GM23338 (cell line): ENCODE measurements around the gene LRP11. TPM values are rescaled to one million over a fixed set of nuclear protein-coding genes. Genes with fewer than 3 reads are reported as not detected.

Experiments used
- ATAC-seq: fragments of 200-7000 bp; cut with Tn5 transposase; 3 replicates; pipeline ENCODE4 v1.9.1; 2020
- DNase-seq: peaks from one replicate; pipeline ENCODE4 v3.0.0-alpha.2; 2015; ENCODE audit warnings: low spot score
- H2AFZ ChIP-seq: fragments of 200-600 bp; sonication (generic); 2 replicates; pipeline ENCODE4 v1.8.0; 2016; ENCODE audit warnings: antibody characterized with exemption, mild to moderate bottlenecking, moderate library complexity
- H3F3A ChIP-seq: fragments of 200-600 bp; sonication (generic); replicated peaks from 2 replicates; pipeline ENCODE4 v1.8.0; 2017; ENCODE audit warnings: antibody characterized with exemption, mixed run types, low read depth
- H3K27ac ChIP-seq: fragments of 200-600 bp; sonication (generic); 2 replicates; pipeline ENCODE4 v1.6.1; 2016; ENCODE audit warnings: low read depth
- H3K27me3 ChIP-seq: fragments of 200-600 bp; sonication (generic); 2 replicates; pipeline ENCODE4 v1.8.0; 2016; ENCODE audit warnings: mild to moderate bottlenecking, mixed run types, moderate library complexity; ENCODE audit not compliant: insufficient read depth
- H3K36me3 ChIP-seq: fragments of 200-600 bp; sonication (generic); 2 replicates; pipeline ENCODE4 v1.8.0; 2016; ENCODE audit warnings: mild to moderate bottlenecking; ENCODE audit not compliant: insufficient read depth
- H3K4me1 ChIP-seq: fragments of 200-600 bp; sonication (generic); 2 replicates; pipeline ENCODE4 v1.8.0; 2016; ENCODE audit warnings: mild to moderate bottlenecking, moderate library complexity; ENCODE audit not compliant: insufficient read depth
- H3K4me2 ChIP-seq: fragments of 200-600 bp; sonication (generic); 2 replicates; pipeline ENCODE4 v1.7.1; 2017; ENCODE audit warnings: mixed run types
- H3K4me3 ChIP-seq: fragments of 200-600 bp; sonication (generic); 2 replicates; pipeline ENCODE4 v1.6.1; 2016; ENCODE audit warnings: mixed run types
- H3K79me2 ChIP-seq: fragments of 200-600 bp; sonication (generic); replicated peaks from 2 replicates; pipeline ENCODE4 v1.8.0; 2017; ENCODE audit warnings: mild to moderate bottlenecking; ENCODE audit not compliant: insufficient read depth
- H3K9me2 ChIP-seq: fragments of 200-600 bp; sonication (generic); 2 replicates; pipeline ENCODE4 v1.8.0; 2017; ENCODE audit not compliant: insufficient read depth
- H4K20me1 ChIP-seq: fragments of 200-600 bp; sonication (generic); replicated peaks from 2 replicates; pipeline ENCODE4 v1.8.0; 2017; ENCODE audit warnings: mild to moderate bottlenecking; ENCODE audit not compliant: insufficient read depth
- H3K27ac Mint-ChIP-seq: 2 replicates; pipeline ENCODE4 v1.8.0; 2020; ENCODE audit warnings: inconsistent platforms, mild to moderate bottlenecking, moderate library complexity, mixed read lengths
- H3K27me3 Mint-ChIP-seq: 3 replicates; pipeline ENCODE4 v1.8.0; 2022; ENCODE audit warnings: low read depth, mild to moderate bottlenecking, moderate library complexity, mixed read lengths, inconsistent platforms; ENCODE audit not compliant: insufficient read depth, poor library complexity
- H3K36me3 Mint-ChIP-seq: 3 replicates; pipeline ENCODE4 v1.8.0; 2021; ENCODE audit warnings: low read depth, mild to moderate bottlenecking, inconsistent platforms, moderate library complexity, mixed read lengths
- H3K4me1 Mint-ChIP-seq: 3 replicates; pipeline ENCODE4 v1.8.0; 2020; ENCODE audit warnings: mild to moderate bottlenecking, inconsistent platforms, mixed read lengths
- H3K4me3 Mint-ChIP-seq: 3 replicates; pipeline ENCODE4 v1.8.0; 2021; ENCODE audit warnings: moderate library complexity, mild to moderate bottlenecking, inconsistent platforms, mixed read lengths
- H3K9me3 Mint-ChIP-seq: 3 replicates; pipeline ENCODE4 v1.8.0; 2020; ENCODE audit warnings: moderate library complexity, mild to moderate bottlenecking, inconsistent platforms, mixed read lengths
- EZH2 ChIP-seq: fragments of 200-600 bp; sonication (generic); IDR thresholded peaks from one replicate; pipeline ENCODE4 v1.8.0; 2017; ENCODE audit warnings: antibody characterized with exemption, mild to moderate bottlenecking, low read depth; ENCODE audit not compliant: unreplicated experiment
- NANOG ChIP-seq: IDR thresholded peaks from 2 replicates; pipeline ENCODE4 v1.6.1; 2016; ENCODE audit warnings: antibody characterized with exemption, borderline replicate concordance
- POLR2AphosphoS5 ChIP-seq: IDR thresholded peaks from 2 replicates; pipeline ENCODE4 v1.6.1; 2016; ENCODE audit warnings: antibody characterized with exemption, low read depth
- STAT1 ChIP-seq: IDR thresholded peaks from one replicate; pipeline ENCODE4 v1.6.1; 2016; ENCODE audit warnings: antibody characterized with exemption; ENCODE audit not compliant: unreplicated experiment
- ZNF331 ChIP-seq: fragments of 250-450 bp; sonication (Bioruptor Pico); IDR thresholded peaks from 2 replicates; pipeline ENCODE4 v1.5.0; 2020; ENCODE audit warnings: low read depth, mild to moderate bottlenecking, moderate library complexity
- polyA plus RNA-seq: library from polyadenylated mRNA; unstranded; fragments of >200 nt; fragmentation: Nextera tagmentation; extraction: Ambion mirVana; gene quantifications from 2 replicates; pipeline ENCODE4 v1.2.1, GENCODE V29; 2016
- total RNA-seq: library from RNA; depleted of rRNA; stranded (reverse); fragments of >200 nt; shearing (Covaris generic); gene quantifications from 2 replicates; pipeline ENCODE4 v1.2.3, GENCODE V29; 2014
- TF ChIP-seq, protein P1 (sequence below): fragments of 250-450 bp; sonication (Bioruptor Pico); IDR thresholded peaks from 2 replicates; pipeline ENCODE4 v1.5.0; 2020; ENCODE audit warnings: mild to moderate bottlenecking, moderate library complexity
- TF ChIP-seq, protein P2 (sequence below), 2 experiments: fragments of 200-600 bp in 1 of 2; sonication (generic) in 1 of 2; conservative IDR thresholded peaks; 2 replicates each; pipeline versions ENCODE4 v1.5.1 to v1.6.1; 2016 to 2017; ENCODE audit warnings: antibody characterized with exemption in 2 of 2, low read depth in 2 of 2, mild to moderate bottlenecking in 2 of 2, moderate library complexity in 1 of 2

Gene LRP11
- total and polyA plus RNA-seq, 2 experiments from 2014 or later = 10.8 to 37.1 TPM

DNA sequence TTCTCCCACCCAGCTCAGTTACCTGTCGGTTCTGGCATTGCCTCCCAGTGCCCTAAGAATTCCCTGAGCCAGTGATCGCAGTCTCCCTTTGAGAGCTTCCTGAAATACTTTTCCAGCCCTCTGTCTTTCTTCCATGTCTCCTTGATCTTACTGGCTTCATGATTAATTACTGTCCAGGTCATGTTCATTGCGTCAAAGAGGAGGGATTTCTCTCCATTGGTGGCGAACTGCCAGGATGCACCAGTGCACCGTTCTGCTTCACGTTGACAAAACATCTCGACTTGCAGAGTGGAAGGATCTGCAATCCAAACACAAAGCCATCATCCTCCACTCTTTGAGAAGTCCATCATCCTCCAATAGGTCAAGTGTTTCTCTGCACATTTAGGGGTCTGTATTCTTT, 25.2 kb upstream of the LRP11 start (continued):
- TF ChIP-seq, protein P1, sequence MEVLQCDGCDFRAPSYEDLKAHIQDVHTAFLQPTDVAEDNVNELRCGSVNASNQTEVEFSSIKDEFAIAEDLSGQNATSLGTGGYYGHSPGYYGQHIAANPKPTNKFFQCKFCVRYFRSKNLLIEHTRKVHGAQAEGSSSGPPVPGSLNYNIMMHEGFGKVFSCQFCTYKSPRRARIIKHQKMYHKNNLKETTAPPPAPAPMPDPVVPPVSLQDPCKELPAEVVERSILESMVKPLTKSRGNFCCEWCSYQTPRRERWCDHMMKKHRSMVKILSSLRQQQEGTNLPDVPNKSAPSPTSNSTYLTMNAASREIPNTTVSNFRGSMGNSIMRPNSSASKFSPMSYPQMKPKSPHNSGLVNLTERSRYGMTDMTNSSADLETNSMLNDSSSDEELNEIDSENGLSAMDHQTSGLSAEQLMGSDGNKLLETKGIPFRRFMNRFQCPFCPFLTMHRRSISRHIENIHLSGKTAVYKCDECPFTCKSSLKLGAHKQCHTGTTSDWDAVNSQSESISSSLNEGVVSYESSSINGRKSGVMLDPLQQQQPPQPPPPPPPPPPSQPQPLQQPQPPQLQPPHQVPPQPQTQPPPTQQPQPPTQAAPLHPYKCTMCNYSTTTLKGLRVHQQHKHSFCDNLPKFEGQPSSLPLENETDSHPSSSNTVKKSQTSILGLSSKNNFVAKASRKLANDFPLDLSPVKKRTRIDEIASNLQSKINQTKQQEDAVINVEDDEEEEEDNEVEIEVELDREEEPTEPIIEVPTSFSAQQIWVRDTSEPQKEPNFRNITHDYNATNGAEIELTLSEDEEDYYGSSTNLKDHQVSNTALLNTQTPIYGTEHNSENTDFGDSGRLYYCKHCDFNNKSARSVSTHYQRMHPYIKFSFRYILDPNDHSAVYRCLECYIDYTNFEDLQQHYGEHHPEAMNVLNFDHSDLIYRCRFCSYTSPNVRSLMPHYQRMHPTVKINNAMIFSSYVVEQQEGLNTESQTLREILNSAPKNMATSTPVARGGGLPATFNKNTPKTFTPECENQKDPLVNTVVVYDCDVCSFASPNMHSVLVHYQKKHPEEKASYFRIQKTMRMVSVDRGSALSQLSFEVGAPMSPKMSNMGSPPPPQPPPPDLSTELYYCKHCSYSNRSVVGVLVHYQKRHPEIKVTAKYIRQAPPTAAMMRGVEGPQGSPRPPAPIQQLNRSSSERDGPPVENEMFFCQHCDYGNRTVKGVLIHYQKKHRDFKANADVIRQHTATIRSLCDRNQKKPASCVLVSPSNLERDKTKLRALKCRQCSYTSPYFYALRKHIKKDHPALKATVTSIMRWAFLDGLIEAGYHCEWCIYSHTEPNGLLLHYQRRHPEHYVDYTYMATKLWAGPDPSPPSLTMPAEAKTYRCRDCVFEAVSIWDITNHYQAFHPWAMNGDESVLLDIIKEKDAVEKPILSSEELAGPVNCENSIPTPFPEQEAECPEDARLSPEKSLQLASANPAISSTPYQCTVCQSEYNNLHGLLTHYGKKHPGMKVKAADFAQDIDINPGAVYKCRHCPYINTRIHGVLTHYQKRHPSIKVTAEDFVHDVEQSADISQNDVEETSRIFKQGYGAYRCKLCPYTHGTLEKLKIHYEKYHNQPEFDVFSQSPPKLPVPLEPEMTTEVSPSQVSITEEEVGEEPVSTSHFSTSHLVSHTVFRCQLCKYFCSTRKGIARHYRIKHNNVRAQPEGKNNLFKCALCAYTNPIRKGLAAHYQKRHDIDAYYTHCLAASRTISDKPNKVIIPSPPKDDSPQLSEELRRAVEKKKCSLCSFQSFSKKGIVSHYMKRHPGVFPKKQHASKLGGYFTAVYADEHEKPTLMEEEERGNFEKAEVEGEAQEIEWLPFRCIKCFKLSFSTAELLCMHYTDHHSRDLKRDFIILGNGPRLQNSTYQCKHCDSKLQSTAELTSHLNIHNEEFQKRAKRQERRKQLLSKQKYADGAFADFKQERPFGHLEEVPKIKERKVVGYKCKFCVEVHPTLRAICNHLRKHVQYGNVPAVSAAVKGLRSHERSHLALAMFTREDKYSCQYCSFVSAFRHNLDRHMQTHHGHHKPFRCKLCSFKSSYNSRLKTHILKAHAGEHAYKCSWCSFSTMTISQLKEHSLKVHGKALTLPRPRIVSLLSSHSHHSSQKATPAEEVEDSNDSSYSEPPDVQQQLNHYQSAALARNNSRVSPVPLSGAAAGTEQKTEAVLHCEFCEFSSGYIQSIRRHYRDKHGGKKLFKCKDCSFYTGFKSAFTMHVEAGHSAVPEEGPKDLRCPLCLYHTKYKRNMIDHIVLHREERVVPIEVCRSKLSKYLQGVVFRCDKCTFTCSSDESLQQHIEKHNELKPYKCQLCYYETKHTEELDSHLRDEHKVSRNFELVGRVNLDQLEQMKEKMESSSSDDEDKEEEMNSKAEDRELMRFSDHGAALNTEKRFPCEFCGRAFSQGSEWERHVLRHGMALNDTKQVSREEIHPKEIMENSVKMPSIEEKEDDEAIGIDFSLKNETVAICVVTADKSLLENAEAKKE (CRISPR knock-in tag) = no peak
- no peak for TF ChIP-seq NANOG
- TF ChIP-seq, protein P2, sequence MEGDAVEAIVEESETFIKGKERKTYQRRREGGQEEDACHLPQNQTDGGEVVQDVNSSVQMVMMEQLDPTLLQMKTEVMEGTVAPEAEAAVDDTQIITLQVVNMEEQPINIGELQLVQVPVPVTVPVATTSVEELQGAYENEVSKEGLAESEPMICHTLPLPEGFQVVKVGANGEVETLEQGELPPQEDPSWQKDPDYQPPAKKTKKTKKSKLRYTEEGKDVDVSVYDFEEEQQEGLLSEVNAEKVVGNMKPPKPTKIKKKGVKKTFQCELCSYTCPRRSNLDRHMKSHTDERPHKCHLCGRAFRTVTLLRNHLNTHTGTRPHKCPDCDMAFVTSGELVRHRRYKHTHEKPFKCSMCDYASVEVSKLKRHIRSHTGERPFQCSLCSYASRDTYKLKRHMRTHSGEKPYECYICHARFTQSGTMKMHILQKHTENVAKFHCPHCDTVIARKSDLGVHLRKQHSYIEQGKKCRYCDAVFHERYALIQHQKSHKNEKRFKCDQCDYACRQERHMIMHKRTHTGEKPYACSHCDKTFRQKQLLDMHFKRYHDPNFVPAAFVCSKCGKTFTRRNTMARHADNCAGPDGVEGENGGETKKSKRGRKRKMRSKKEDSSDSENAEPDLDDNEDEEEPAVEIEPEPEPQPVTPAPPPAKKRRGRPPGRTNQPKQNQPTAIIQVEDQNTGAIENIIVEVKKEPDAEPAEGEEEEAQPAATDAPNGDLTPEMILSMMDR (conservative IDR thresholded peaks at IDR 0.05; ENCODE audit: low read depth in 2 of 2) = no peak

DNA sequence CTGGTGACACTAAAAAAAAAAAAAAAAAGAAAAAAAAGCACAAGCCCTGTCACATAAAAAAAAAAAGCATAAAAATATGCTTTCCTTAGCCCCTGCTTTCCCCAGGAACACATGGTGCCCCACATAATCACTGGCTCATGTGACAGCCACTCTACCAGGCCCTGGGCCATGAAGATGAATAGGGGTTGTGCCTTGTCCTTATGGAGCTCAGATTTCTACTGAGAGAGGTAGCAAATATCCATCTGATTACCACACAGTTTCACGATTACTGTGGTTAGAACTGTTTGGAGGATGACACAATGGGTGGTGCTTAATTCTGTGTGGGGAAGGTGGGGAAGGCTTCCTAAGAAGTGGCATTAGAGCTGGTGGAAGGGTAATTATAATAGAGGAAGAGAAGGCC, 24.5 kb upstream of the LRP11 start:
- peaks cover 6% of the 10 kb centered on the region for H3K27me3 Mint-ChIP-seq
- ATAC-seq = no peak
- TF ChIP-seq, protein P1 (CRISPR knock-in tag) = no peak
- no peak for TF ChIP-seq POLR2AphosphoS5
- no peak for TF ChIP-seq NANOG
- TF ChIP-seq STAT1 = no peak
- TF ChIP-seq EZH2 = no peak
- TF ChIP-seq ZNF331 (CRISPR knock-in tag) = no peak

More for the DNA sequence above, 24.5 kb upstream of the LRP11 start:
- Mint-ChIP-seq H3K9me3 (no peaks in the 10 kb centered on the region), H3K36me3 (no peaks in the 10 kb centered on the region), H3K4me1 (peaks cover 3% of the 10 kb centered on the region; the same call in 1 of the 3 replicates), H3K4me3 (no peak overlapping the region), H3K27ac (no peak overlapping the region)
- H3K36me3 ChIP-seq = no peaks in the 10 kb centered on the region
- H4K20me1 ChIP-seq = no peaks in the 10 kb centered on the region; the same call in 1 of the 2 replicates
- no peak overlapping the region for H3K4me3 ChIP-seq
- no peaks in the 10 kb centered on the region for H3K4me1 ChIP-seq
- H3K4me2 ChIP-seq = no peak overlapping the region
- no peaks in the 10 kb centered on the region for H3K27me3 ChIP-seq
- no peaks in the 10 kb centered on the region; the same call in 1 of the 2 replicates for H3F3A ChIP-seq
- no peak for DNase-seq
- H2AFZ ChIP-seq = no peak overlapping the region
- no peaks in the 10 kb centered on the region for H3K79me2 ChIP-seq
- no peak overlapping the region for H3K27ac ChIP-seq
- 0 out of 2 replicates have a peak, but pooled peaks cover 3% of the 10 kb centered on the region for H3K9me2 ChIP-seq
